ENCODE measurements around the gene SCO2. TPM values are rescaled to one million over a fixed set of nuclear protein-coding genes. Genes with fewer than 3 reads are reported as not detected.

The SCO2 gene
- total and polyA plus RNA-seq, 9 of the 15 experiments (the other 6 are each of a cell fraction or from before 2014, with no cell fraction given), result 0.34 to 4.0 (median 1.1) TPM; not detected in 3

GRCh38 chr22:50526108-50526833, 873 bp upstream of the SCO2 start (continued):
- TF ChIP-seq MITF (IDR thresholded peaks at IDR 0.05), result no peak
- TF ChIP-seq CBFB (CRISPR knock-in tag; IDR thresholded peaks at IDR 0.05), result no peak
- TF ChIP-seq OTX1 (CRISPR knock-in tag; IDR thresholded peaks at IDR 0.05), result no peak
- no peak for TF ChIP-seq CBX2 (IDR thresholded peaks at IDR 0.05; ENCODE audit: insufficient read depth, low read length, poor library complexity, severe bottlenecking)
- peak; percentile 70 to 79 for TF ChIP-seq E2F6 (IDR thresholded peaks at IDR 0.05; ENCODE audit: borderline replicate concordance in 1 of 2, extremely low read depth in 1 of 2, insufficient read depth in 1 of 2, insufficient read length in 1 of 2, low read depth in 1 of 2, low read length in 1 of 2, poor library complexity in 1 of 2, severe bottlenecking in 1 of 2)
- no peak for TF ChIP-seq ZNF79 (CRISPR knock-in tag; IDR thresholded peaks at IDR 0.05; ENCODE audit: low read depth)
- TF ChIP-seq ATF3 (IDR thresholded peaks at IDR 0.05), result no peak
- no peak for TF ChIP-seq ATF3 (CRISPR knock-in tag; conservative IDR thresholded peaks at IDR 0.05)
- TF ChIP-seq HNRNPK (IDR thresholded peaks at IDR 0.05; ENCODE audit: low read depth, low read length, poor library complexity, severe bottlenecking), result no peak
- no peak for TF ChIP-seq BRD9 (IDR thresholded peaks at IDR 0.05; ENCODE audit: low read depth, partially characterized antibody)
- no peak for TF ChIP-seq SMARCC2 (IDR thresholded peaks at IDR 0.05; ENCODE audit: low read depth)
- no peak for TF ChIP-seq IRF1 (CRISPR knock-in tag; IDR thresholded peaks at IDR 0.05; ENCODE audit: borderline replicate concordance)
- TF ChIP-seq DPF2 (IDR thresholded peaks at IDR 0.05), result 0 out of 2 replicates have a peak, but pooled peaks have one; percentile 32
- TF ChIP-seq ZBTB7A (IDR thresholded peaks at IDR 0.05; ENCODE audit: borderline replicate concordance, control insufficient read depth, low read depth, low read length), result peak; percentile 60; the same call in 1 of the 2 replicates
- no peak for TF ChIP-seq MCM5 (IDR thresholded peaks at IDR 0.05; ENCODE audit: low read depth)
- TF ChIP-seq MECOM (CRISPR knock-in tag; IDR thresholded peaks at IDR 0.05), result no peak
- TF ChIP-seq MXI1 (IDR thresholded peaks at IDR 0.05; ENCODE audit: low read depth, low read length), result no peak
- no peak for TF ChIP-seq TEAD2 (tag; IDR thresholded peaks at IDR 0.05)
- TF ChIP-seq SMAD4 (CRISPR knock-in tag; conservative IDR thresholded peaks at IDR 0.05), result peak; percentile 49; the same call in 1 of the 2 replicates
- TF ChIP-seq PPARD (CRISPR knock-in tag; IDR thresholded peaks at IDR 0.05), result no peak
- no peak for TF ChIP-seq ZNF143 (CRISPR knock-in tag; IDR thresholded peaks at IDR 0.05)
- TF ChIP-seq NELFE (IDR thresholded peaks at IDR 0.05; ENCODE audit: insufficient read depth, insufficient read length), result no peak
- TF ChIP-seq KLF10 (CRISPR knock-in tag; IDR thresholded peaks at IDR 0.05), result no peak
- TF ChIP-seq CHCHD3 (CRISPR knock-in tag; IDR thresholded peaks at IDR 0.05), result no peak
- TF ChIP-seq POLR2A (conservative IDR thresholded peaks at IDR 0.05), result no peak
- TF ChIP-seq ZNF76 (CRISPR knock-in tag; IDR thresholded peaks at IDR 0.05; ENCODE audit: borderline replicate concordance), result peak; percentile 52; the same call in 1 of the 2 replicates
